GM18867 (cell line): ENCODE data around the gene KIAA0930.
A peak's percentile ranks its signal among the peaks of the same experiment; 100 is the strongest.
"Not testable (repeated sequence)": the region's sequence is repeated elsewhere in the genome, so short reads cannot be mapped to it uniquely, and the experiment has no call there.

ENCODE experiments used
- ATAC-seq: cut with Tn5 transposase; IDR thresholded peaks from one replicate; pipeline ENCODE4 v1.9.1; 2021; ENCODE audit warnings: mild to moderate bottlenecking, moderate library complexity; ENCODE audit not compliant: unreplicated experiment

KIAA0930 gene

GRCh38 chr22:45240810-45241631 is at the start of gene KIAA0930:
Gene KIAA0930 (minus strand): TSS chr22:45240894. CDS start chr22:45240703, 191 bp downstream.
- peak; percentile 54 for ATAC-seq

GRCh38 chr22:45286854-45287551 is 46.3 kb upstream of the KIAA0930 start:
- ATAC-seq = no peak

GRCh38 chr22:45285263-45286058 is 44.8 kb upstream of the KIAA0930 start:
- ATAC-seq = no peak

GRCh38 chr22:45284705-45285262 is 44.1 kb upstream of the KIAA0930 start, which contains the start of gene UPK3A:
Gene UPK3A (plus strand): TSS chr22:45284949. CDS start chr22:45285014, 65 bp downstream.
- ATAC-seq = no peak

- no peak for ATAC-seq
These were observed 40.3 kb upstream of the KIAA0930 start for GRCh38 chr22:45281010-45281409.

- no peak for ATAC-seq
These were observed 39.9 kb upstream of the KIAA0930 start for GRCh38 chr22:45280587-45280980.

DNA sequence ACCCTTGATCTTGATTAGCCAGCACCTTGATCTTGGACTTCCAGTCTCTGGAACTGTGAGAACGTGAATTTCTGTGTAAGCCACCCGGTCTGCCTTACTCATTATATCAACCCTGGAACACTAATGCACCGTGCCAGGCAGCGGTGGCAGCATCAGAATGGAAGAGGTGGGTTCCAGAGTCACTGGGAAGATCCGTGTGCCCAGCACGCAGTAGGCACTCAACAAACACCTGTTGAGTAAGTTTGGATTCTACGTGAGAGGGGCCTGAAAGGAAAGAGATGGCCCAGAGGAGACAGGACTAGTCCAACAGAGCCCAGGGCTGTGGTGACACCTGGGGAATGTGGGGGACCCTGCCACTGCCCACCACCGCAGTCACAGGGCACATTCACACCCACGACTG is 37.4 kb upstream of the KIAA0930 start:
- no peak for ATAC-seq

- ATAC-seq = not testable (repeated sequence)
These were observed 37.0 kb upstream of the KIAA0930 start for GRCh38 chr22:45277720-45278119.

GRCh38 chr22:45276507-45277105 is 35.9 kb upstream of the KIAA0930 start:
- ATAC-seq = no peak

DNA sequence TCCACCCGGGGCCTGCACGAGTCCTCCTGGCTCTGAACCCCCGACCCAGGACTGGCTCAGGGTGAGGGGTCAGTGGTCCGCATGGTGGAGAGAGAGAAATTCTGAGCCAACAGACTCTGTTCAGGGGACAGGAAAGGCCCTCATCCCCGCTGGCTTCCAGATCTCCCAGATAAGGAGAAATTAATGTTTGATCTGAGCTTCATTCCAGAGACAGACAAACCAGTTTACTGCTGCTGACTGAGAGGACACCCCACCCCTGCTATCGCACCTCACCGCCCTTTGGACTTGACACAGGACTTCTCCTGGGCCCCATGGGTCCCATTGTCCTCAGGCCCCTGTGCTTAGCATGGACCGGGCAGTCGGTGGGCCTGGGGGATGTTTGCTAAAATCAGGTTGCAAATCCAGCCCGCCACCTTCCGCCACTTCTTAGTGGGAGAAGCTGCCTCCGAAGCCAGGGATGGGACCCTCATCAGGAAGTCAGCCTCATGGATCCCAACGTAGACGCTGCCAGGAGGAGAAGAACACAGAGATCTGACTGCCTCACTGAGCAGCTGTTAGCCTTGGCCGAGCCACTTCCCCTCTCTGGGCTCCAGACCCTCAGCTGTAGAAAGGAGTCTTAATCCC is 32.9 kb upstream of the KIAA0930 start:
- ATAC-seq = no peak

DNA sequence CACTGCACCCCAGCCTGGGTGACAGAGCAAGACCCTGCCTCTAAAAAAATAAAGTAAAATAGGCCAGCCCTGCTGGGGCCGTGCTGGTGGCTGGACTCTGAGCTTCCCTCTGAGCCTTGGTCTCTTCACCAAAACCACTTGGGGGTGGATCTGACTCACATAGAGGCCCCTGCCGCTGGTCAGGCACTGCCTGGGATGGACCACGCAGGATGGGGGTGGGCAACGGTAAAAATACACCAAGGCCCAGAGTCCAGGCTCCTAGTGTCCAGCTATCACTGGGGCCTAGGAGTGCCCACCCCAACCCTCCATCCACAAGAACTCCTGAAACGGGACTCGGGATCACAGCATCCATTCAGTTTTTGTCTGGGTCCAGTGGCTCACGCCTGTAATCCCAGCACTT is 31.8 kb upstream of the KIAA0930 start:
- ATAC-seq = no peak

DNA sequence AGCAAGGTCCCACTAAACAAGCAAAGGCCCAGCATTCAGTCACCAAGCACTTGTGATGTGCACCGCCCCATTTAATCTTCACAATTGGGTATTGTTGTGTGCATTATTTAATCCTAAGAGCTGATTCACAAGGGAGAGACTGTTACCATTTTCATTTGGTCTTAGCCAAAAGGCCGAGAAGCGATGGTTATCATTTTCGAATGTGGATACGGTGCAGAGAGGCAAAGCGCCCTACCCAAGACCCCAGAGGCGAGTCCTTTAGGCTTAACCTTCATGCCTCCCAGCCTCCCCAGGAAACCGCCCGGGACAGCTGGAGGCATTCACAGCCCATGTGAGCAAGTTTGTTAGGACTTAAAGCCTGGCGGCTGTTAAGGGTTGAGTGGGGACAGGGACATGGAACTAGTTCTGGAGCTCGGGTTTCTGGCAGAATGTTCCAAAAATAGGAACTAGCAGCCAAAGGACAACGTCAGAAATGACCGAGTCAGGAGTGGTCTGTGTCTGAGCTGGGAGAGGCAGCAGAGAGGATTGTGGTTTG is 31.0 kb upstream of the KIAA0930 start:
- no peak for ATAC-seq

- ATAC-seq = no peak
These were observed 29.7 kb upstream of the KIAA0930 start for GRCh38 chr22:45270095-45271020.

GRCh38 chr22:45268958-45269844 is 28.5 kb upstream of the KIAA0930 start:
- ATAC-seq = peak; percentile 74

DNA sequence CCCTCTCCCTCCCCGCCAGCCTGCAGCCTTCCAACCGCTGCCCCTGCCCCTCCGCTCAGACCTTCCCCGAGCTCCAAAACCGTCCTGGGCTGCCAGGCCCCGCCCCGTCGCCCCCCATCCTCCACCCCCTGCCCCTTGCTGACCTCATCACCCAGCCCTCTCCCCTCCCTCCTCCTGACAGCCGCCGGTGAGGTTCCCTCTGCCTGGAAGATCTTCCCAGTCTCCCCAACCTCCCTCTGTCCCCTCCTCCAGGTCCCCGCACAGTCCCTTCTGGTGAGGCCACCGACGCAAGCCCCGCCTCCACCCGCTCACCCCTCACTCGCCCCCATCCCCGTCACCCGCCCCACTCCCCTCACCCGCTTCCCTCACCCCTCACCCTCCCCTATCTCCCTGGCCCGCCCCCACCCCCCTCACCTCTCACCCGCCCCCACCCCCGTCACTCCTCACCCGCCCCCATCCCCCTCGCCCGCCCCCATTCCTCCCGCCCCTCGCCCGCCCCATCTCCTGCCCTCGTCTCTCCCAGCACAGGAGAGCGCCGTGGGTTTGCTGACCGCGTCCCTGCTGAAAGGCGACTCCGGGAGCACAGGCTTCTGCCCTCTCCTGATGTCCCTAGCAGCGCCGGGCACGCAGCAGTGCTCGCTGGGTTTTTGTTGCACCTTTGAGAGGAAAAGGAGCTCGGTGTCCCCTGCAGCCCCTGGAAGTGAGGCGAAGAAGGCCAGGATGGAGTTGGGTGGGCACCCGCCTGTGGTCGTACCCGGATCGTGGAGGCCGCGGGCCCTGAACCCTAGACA is 27.7 kb upstream of the KIAA0930 start:
- no peak for ATAC-seq

DNA sequence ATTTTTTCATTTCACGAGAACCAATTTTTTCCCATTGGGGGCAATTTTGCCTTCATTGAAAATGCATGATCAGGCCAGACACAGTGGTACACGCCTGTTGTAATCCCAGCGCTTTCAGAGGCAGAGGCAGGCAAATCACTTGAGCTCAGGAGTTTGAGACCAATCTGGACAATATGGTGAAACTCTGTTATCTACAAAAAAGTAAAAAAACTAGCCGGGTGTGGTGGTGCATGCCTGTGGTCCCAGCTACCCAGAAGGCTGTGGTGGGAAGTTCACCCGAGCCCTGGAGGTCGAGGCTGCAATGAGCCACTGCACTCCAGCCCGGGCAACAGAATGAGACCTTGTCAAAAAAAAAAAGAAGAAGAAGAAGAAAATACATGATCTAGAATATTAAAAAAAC is 24.8 kb upstream of the KIAA0930 start:
- ATAC-seq = no peak
